HepG2 (cell line): ENCODE measurements around the gene AMZ1. TPM values are rescaled to one million over a fixed set of nuclear protein-coding genes. Genes with fewer than 3 reads are reported as not detected.
A peak's percentile ranks its signal among the peaks of the same experiment; 100 is the strongest.

Experiments
- ATF4 ChIP-seq, 2 experiments: fragments of 450-650 bp in 1 of 2; sonication (generic) in 1 of 2; formaldehyde crosslinking; IDR thresholded peaks; 2 replicates each; pipeline versions ENCODE4 v1.5.0 to v1.8.0; 2020 to 2022; ENCODE audit warnings: mild to moderate bottlenecking in 1 of 2, missing genetic modification reagents in 1 of 2
- FOXK2 ChIP-seq: fragments of 450-650 bp; IDR thresholded peaks from 2 replicates; pipeline ENCODE4 v1.6.1; 2016
- HMGA1 ChIP-seq: sonication (generic); formaldehyde crosslinking; conservative IDR thresholded peaks from 2 replicates; pipeline ENCODE4 v1.4.0; 2020; ENCODE audit warnings: missing genetic modification reagents
- LCORL ChIP-seq, 2 experiments: fragments of 450-650 bp in 1 of 2; sonication (generic) in 1 of 2; formaldehyde crosslinking in 1 of 2; IDR thresholded peaks; 2 replicates each; pipeline versions ENCODE4 v1.5.0 to v1.6.1; 2017 to 2020; ENCODE audit warnings: antibody characterized with exemption in 1 of 2, missing genetic modification reagents in 1 of 2
- MIER2 ChIP-seq: IDR thresholded peaks from 2 replicates; pipeline ENCODE4 v1.6.1; 2016; ENCODE audit warnings: missing biosample characterization, missing genetic modification reagents
- POGK ChIP-seq: sonication (generic); formaldehyde crosslinking; conservative IDR thresholded peaks from 2 replicates; pipeline ENCODE4 v1.8.0; 2022; ENCODE audit warnings: mild to moderate bottlenecking, moderate library complexity, missing genetic modification reagents
- SMAD9 ChIP-seq: sonication (generic); formaldehyde crosslinking; IDR thresholded peaks from 2 replicates; pipeline ENCODE4 v1.5.1; 2020; ENCODE audit warnings: mild to moderate bottlenecking, missing genetic modification reagents
- TIGD3 ChIP-seq: sonication (generic); formaldehyde crosslinking; IDR thresholded peaks from 2 replicates; pipeline ENCODE4 v1.5.1; 2020; ENCODE audit warnings: mild to moderate bottlenecking, missing genetic modification reagents, borderline replicate concordance
- TRAFD1 ChIP-seq: sonication (generic); formaldehyde crosslinking; IDR thresholded peaks from 2 replicates; pipeline ENCODE4 v1.5.1; 2020; ENCODE audit warnings: missing genetic modification reagents, mild to moderate bottlenecking, borderline replicate concordance
- ZFAT ChIP-seq: sonication (generic); formaldehyde crosslinking; conservative IDR thresholded peaks from 2 replicates; pipeline ENCODE4 v1.8.1; 2023; ENCODE audit warnings: missing genetic modification reagents, inconsistent platforms
- ZNF318 ChIP-seq: sonication (generic); formaldehyde crosslinking; IDR thresholded peaks from 2 replicates; pipeline ENCODE4 v1.4.0; 2020; ENCODE audit warnings: mild to moderate bottlenecking, missing genetic modification reagents
- ZNF607 ChIP-seq: sonication (generic); formaldehyde crosslinking; IDR thresholded peaks from 2 replicates; pipeline ENCODE4 v1.5.1; 2020; ENCODE audit warnings: missing genetic modification reagents, mild to moderate bottlenecking, borderline replicate concordance
- ZNF761 ChIP-seq: sonication (generic); formaldehyde crosslinking; conservative IDR thresholded peaks from 2 replicates; pipeline ENCODE4 v1.4.0; 2020; ENCODE audit warnings: mild to moderate bottlenecking, missing genetic modification reagents
- polyA plus RNA-seq, 8 experiments: library from polyadenylated mRNA; depleted of rRNA in 3 of 8; stranded (reverse) in 7 of 8; unstranded in 1 of 8; fragments of >200 nt; fragmentation: Illumina TruSeq in 4 of 8; extraction: Trizol in 4 of 8; gene quantifications; 2 replicates each; pipeline versions ENCODE4 v1.2.1 to v1.2.3, GENCODE V29; 2011 to 2016; ENCODE audit warnings: low read depth in 4 of 8, missing spikeins in 1 of 8, mixed read lengths in 1 of 8; ENCODE audit not compliant: insufficient read depth in 1 of 8
- total RNA-seq, 5 experiments: library from RNA; depleted of rRNA; stranded (reverse); fragments of >200 nt; fragmentation: Illumina TruSeq; extraction: Trizol; gene quantifications; 2 replicates each; pipeline ENCODE4 v1.2.3, GENCODE V29; 2016; ENCODE audit warnings: low read depth in 1 of 5

The AMZ1 gene
- total and polyA plus RNA-seq, 2 of the 13 experiments (the other 11 are each of a cell fraction or from before 2014, with no cell fraction given) = 0.03 TPM; not detected in 1

- TF ChIP-seq MIER2 (CRISPR knock-in tag) (no peak), LCORL (IDR thresholded peaks at IDR 0.05) (no peak), LCORL (CRISPR knock-in tag; IDR thresholded peaks at IDR 0.05) (peak; percentile 99), ZNF761 (CRISPR knock-in tag) (peak; percentile 46; the same call in 1 of the 2 replicates), ZFAT (CRISPR knock-in tag) (0 out of 2 replicates have a peak, but pooled peaks have one; percentile 46), TRAFD1 (no peak), ZNF607 (CRISPR knock-in tag) (peak; percentile 90; the same call in 1 of the 2 replicates), ZNF318 (no peak; the same call in 1 of the 2 replicates), TIGD3 (CRISPR knock-in tag) (peak; percentile 66; the same call in 1 of the 2 replicates), FOXK2 (no peak), ATF4 (CRISPR knock-in tag; IDR thresholded peaks at IDR 0.05) (no peak), SMAD9 (CRISPR knock-in tag) (no peak), HMGA1 (CRISPR knock-in tag) (no peak), POGK (CRISPR knock-in tag) (no peak; the same call in 1 of the 2 replicates)
These were observed 49.6 kb upstream of the AMZ1 start (continued) for GRCh38 chr7:2638224-2638991.
